ENCODE results near the gene EQTN.

Gene EQTN

DNA sequence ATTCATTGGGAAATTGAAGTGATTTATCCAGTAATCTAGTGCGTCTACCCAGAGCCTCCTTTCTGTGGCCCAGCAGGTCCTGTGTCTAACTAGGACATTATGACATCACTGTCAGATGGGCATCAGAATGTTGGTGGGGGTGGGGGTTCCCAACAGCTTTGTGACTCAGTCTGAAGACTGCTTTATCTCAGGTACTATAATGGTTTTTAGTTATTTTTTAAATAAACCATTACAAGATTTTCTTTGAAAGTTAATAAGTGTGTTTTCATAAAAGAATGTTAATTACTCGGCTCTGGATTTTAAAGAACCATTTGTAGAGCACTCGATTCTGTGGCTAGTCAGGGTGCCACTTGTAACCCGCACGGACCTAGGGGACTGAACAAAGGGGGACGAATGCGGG, at the start of gene EQTN:
Gene EQTN, minus strand, starts transcription at position 101 of the 400 bp plus-strand sequence. Its CDS starts 95 bp downstream, at position 6.
- DNase-seq = no peak

DNA sequence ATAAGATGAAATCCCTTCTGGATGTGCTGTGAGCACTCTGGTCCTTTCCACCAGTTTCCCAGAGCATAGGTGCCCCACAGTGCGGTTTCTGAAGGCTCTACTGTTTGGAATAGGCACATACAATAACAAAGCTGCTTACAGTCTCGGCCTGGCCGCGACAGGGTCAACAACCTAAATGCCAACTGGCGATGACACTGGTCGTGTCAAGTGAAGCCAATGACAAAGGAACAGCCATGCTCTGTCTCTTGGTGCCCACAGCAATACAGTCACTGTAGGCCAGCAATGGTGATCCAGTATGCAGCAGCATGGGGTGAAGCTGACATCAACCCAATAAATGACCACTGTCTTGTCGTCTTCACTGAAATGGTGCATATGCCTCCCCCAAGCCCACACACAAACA, 47.8 kb upstream of the EQTN start:
- no peak for DNase-seq

- no peak for DNase-seq
Measured at GRCh38 chr9:27341545-27342294, 44.8 kb upstream of the EQTN start.

DNA sequence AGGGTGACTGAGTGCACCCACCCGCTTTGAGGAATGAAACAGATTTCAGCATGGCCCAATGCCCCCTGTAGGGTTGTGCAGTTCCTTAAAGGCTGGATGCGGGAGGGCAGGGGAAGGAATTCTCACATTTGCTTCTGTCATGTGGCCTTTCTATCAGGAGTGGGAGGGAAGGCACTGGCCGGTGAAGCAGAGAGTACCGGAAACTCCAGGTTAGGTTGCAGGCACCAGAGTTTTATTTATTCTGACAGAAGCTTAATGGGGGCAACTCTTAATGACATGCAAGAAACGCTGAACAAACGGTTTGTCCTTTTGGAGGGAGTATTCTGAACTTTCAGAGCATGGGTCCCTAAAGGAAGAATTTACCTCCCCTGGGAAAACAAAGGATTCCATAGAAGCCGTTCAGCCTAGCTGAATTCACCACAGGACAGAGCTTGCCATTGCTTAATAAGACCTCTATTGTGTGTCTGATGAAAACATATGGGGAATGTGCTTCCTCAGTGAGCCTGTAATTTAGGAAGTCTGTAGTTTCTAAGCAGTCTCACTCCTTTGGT, 44.1 kb upstream of the EQTN start:
- no peak for DNase-seq

GRCh38 chr9:27340285-27340674, 43.3 kb upstream of the EQTN start:
- DNase-seq = no peak

GRCh38 chr9:27339661-27340284, 42.8 kb upstream of the EQTN start:
- DNase-seq = no peak

DNA sequence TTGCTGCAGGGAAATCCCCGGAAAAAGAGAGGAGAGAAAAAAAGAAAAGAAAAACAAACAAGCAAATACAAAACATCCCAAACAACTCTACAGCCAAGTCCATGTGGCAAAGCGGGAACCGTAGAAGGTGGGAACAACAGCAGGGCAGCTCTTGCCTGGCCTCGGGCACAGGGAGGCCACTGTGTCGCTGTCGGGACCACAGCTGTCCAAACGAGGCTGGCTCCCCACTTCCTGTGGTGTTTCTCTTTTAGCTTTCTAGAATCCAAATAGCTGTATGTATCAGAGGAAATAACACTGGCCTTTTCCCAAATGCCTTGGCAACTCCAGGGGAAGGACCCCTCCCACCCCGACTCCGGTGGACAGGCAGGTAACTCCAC, 41.6 kb upstream of the EQTN start:
- no peak for DNase-seq

DNA sequence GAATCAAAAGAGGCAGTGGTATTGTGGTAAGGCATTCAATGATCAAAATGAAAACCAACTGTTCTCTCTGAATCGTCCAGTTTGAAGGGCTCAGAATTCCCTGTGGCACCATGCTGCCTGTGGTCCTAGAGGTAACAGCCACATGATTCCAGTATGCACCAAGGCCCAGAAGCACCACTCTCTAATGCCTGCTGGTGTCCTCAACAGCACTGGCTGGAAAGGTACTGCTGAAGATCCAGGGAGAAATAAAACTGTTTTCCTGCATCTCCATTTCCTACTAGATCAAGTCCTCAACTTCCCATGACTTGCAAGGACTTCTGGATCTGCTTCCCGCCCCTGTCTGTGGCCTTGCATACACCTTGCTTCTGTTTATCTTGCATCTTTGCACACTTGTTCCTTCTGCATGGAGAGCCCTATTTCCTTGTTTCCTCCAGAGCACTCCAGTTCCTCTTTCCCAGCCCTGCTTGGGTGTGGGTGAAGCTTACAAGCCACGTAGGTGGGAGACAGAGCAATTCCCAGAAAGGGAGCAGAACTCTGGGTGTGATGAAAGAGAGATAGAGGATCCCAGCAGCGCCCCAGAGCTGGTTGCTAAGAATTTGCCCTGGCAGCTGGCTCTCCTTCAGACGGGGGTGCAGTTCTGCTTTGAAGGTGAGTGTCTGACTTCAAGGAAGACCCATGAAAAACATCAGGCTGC, 41.0 kb upstream of the EQTN start:
- DNase-seq = no peak

GRCh38 chr9:27337236-27337635, 40.3 kb upstream of the EQTN start:
- DNase-seq = no peak

DNA sequence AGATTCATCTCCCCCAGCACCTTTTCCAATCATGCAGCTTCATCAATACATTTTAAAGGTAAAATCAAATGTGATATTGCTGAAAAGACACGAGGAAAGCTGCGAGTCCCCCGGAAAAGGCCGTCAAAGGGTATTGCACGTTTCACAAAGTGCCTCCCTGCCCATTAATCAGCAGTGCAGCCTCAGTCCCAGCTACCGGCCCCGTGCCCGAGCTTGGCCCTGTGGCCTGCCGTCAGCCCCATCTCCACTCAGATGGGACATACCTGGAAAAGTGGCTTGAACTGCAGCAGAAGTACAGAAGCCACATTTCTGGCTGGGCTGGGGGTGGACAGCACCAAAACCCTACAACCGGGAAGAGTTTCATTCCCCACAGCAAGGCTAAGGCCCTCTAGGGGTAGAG, 39.9 kb upstream of the EQTN start:
- DNase-seq = no peak

DNA sequence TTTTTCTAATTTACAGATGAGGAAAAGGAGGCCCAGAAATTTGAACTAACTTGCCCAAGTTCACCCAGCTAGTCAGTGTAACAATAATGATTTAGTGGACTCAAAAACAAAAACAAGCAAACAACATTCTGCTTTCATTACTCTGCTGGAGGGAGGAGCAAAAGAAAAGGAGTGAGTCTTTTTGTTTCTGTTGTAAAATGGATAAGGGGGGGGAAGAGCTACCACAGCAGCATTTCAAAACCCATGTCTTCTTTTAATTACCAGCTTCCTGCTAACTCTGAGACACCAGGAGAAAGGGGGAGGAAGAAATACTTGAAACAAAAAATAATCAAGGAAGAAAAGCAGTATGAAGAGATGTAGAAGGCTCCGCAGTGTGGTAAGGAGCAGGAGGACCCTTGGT, 39.2 kb upstream of the EQTN start:
- DNase-seq = no peak

- no peak for DNase-seq
Measured at GRCh38 chr9:27335075-27335474, 38.1 kb upstream of the EQTN start.

DNA sequence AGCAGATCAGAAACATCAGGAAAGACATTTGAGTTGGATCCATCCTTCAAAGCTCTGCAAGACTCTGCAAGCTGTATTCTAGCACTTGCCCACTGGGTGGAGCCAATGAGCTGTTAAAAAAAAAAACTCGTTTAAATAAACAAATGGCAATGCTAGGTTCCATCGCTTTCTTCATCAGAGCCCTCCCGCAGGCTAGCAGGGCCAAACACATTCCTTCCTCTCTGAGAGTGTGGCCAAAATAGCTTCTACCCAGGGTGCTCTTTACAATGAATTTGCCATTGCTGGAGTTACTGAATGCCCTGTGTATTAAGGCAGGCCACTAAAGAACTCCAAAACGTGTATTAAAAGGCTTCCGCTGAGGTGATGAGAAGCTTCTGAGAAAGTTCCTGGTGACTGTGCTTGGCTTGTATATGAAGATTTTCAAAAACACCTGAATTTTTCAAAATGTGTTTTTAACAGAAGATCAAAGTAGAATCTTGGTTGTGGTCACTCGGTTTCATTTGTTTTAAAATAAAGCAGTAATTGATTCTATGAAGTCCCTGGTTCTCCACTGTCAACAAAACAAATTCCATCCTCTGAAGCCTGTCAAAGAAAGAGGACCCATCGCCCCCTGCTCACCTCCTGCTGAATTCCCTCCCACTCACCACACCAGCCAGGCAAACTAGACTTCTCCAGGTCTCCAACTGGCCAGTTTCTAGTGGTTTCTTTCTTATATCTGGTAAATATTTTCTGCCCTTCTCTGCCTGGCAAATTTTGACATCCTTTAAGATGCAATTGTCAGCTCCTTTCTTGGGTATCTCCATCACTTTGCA, 36.5 kb upstream of the EQTN start:
- DNase-seq = peak; percentile 76

GRCh38 chr9:27331393-27331792, 34.4 kb upstream of the EQTN start:
- no peak for DNase-seq

- peak; percentile 31 for DNase-seq
Measured at GRCh38 chr9:27329291-27329690, 32.3 kb upstream of the EQTN start.

- no peak for DNase-seq
Measured at GRCh38 chr9:27328483-27328882, 31.5 kb upstream of the EQTN start.

- no peak for DNase-seq
Measured at GRCh38 chr9:27311184-27311583, 14.2 kb upstream of the EQTN start.

DNA sequence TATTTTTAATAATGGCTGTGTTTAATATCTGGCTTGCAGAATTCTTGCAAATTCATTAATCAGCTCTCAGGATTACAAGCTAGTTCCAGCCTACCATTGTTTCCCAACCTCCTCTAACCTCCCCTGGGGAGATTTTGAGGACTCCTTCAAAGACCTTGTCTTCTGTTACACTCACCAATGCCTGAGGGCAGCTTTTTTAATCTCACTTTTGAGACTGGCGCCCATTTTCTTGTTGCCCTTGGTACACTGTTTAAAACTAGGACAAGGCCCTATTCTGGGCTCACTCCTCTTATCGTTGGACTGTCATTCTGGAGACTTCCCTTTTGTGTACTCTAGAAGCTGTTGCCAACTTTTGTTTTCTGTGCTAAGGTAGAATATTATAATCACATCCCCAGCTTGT, 13.6 kb upstream of the EQTN start:
- no peak for DNase-seq

DNA sequence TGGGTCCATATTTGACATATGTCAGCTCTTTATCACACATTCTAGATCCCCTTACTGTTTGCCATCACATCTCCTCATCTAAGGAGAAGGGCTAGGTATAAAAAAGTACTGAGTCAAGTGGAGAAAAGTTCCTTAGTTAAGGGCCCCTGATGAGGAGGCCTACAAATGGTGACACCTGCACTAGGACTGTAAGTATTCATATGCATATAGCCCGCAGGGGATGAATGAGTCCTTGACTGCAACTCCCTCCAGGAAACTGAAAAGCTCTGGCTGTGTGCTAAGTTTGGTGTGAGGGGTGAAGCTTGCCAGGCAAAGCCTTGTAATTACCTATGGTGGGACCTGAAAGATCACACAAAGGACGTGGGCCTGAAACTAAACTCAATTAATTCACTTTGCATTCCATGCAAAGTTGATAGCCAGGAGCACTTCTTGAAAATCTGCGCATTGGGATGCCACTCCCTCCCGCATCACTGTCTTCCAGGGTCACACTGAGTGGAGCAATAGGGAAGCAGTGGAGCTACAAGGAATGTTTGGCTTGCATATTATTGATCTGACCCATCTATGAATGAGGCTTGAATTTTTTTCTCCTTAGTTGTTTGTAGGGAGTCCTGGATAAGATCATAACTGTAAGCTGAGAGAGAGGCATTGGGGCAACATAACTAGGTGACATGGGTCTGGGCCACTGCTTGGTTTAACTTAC, 11.9 kb upstream of the EQTN start:
- no peak for DNase-seq

DNA sequence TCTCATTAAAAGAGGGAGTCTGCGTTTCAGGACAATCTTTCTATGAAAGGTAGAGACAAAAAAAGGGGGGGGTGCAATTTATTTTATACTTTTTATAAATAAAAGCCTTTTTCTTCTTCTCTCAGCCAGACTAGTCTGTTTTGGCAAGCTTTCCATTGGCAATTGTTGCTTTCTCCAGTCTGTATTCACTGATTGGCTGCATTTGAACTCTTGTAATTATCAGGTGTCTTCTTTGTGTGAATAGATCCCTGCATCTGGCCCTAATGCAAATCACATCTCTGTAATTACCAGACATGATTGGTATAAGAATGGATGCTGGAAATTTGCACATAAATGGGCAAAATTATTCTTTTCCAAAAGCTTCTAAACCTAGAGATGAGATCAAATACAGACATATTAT, 7.6 kb upstream of the EQTN start:
- DNase-seq = peak; percentile 59

DNA sequence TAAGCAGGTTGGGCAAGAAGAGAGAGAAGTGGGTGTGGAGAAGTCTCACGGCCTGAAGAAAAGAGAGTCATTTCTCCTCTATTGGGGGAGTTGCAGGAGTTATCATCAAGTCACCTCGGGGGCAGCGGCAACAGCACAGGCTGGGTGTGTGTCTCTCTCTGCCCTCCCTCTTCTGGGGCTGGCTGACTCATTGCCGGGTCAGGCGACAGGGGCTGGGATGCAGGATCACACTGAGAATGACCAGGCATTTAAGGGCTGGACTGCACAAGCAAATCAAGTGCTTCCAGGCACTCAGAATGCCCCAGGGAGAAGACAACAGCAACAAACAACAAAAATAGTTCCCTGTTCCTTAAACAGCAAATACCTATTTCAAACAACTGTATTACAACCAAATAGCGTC, 6.3 kb upstream of the EQTN start:
- DNase-seq = no peak

DNA sequence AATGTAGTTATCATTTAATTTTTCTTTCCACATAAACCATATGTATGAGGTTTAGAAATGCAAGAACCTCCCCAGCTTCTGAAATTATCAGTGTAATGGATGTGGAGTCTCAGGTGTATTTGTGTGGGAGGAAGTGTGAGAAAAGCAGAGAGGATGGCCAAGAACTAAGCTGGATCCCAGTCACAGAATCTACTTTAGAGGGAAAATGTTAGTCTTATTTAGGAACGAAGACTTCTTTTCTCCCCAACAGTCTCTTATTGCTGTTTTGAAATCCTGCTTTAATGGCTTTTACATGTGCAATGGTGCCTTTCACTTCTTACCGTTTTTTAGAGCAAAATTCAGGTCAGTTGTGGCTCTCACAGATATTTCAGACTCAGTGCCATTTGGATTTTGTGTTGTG, 3.0 kb downstream of the EQTN start:
- no peak for DNase-seq
